Activated T-cell treated with anti-CD3 and anti-CD28 coated beads, Interleukin-2, amount 50 U/mL, for 48 hours (primary cell): ENCODE data around the gene SYNGR3.

ENCODE experiments used
- DNase-seq, 2 experiments: peaks; one replicate each; pipeline ENCODE4 v3.0.0-alpha.2; 2020

The SYNGR3 gene

DNA sequence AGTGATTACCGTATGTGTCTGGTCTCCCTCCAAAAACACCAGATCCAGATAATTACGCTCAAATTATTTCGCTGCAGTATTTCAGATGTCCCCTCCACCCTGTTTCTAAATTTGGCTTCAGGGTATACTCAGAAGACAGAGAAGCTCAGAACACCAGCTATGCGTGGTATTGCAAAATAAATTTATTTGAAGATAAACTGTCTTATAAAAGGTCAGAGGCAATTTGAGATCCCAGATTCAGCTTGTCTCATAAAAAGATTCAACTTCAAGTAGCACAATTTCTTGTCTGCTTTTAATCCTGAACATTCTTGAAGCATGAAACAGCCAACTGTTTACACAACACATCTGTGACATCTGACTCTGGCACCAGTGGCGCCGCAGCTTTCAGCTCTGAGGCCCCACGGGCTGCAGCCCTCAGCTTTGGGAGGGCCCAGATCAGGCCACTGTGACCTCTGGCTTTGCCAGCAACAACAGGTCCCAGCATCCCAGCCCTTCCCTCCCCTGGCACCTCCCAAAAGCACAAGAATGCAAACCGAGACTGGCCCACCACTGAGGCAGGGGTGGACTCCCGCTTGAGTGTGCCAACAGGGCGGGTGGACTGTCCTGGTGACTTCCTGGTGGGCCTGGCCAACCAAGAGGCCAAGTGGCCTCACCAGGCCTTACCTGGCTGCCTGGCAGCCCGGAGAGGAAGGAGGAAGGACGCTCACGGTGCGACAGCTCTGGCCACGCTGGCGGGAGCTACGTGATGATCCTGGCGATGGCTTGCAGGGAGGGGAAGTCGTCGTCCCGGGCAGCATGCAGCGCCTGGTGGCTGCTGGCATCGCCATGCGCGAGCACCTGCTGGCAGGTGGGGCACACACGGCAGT lies 8.0 kb downstream of the SYNGR3 start:
- DNase-seq: no peak

DNA sequence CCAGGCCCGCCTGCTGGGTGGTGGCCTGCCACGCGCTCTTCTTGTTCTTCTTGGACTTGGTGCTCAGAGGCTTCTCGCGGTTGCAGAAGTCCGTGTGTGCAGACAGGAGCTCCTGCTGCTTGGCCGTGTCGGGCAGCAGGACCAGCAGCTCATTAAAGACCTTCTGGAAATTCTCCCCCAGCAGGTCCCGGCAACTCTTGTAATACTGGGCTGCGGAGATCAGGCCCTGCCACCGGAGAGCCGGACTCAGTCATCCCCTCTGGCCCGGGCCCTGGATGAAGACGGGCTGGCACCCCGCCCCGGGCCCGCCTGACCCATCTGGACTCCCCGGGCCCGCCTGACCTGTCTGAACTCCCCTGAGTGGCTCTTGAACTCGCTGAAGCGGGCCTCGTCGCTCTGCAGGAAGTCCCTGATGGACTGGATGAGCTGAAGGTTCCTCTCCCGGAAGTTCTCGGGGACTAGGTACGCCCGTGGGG lies 8.6 kb downstream of the SYNGR3 start:
- DNase-seq: no peak

DNA sequence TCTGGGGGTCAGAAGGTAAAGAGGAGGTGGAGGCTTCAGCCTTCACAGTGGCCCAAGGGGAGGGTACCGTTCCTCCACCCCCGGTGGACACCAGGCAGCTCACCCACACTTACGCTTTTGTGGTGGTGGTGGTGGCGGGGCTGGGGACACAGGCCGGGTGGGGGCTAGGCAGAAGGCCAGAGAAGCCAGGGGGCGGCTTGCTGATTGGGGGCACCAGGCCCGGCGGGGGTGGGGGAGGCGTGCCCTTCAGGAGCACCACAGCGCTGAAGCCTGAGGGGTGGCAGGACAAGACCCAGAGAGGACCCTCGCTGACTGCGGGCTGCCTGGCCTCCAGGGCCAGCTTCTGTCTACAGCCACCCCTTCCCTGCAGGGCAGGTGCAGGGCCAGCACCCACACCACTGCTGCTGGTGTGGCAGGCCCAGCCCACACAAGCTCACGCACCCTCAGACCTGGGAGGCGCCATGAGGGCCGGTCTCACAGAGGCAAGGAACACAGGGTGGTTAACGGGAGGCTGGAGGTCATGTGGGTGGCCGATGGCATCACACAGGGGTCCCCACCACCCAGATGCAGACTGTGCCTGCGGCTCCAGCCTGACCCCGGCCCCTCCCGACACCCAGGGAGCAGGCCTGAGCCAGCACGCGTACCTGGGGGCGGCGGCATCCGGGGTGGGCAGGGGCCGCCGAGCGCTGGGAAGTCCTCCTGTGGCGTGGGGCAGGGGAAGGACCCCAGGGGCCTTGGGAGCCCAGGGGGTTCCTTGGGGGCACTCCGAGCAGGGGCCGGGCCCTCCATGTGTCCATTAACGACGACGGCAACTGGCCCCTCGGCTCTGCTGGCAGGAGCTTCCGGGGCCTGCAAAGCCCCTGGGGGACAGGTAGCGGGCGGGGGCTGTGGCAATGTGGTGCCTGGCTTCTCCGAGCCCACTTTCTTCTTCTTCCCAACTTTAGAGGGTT lies 9.4 kb downstream of the SYNGR3 start:
- no peak for DNase-seq

DNA sequence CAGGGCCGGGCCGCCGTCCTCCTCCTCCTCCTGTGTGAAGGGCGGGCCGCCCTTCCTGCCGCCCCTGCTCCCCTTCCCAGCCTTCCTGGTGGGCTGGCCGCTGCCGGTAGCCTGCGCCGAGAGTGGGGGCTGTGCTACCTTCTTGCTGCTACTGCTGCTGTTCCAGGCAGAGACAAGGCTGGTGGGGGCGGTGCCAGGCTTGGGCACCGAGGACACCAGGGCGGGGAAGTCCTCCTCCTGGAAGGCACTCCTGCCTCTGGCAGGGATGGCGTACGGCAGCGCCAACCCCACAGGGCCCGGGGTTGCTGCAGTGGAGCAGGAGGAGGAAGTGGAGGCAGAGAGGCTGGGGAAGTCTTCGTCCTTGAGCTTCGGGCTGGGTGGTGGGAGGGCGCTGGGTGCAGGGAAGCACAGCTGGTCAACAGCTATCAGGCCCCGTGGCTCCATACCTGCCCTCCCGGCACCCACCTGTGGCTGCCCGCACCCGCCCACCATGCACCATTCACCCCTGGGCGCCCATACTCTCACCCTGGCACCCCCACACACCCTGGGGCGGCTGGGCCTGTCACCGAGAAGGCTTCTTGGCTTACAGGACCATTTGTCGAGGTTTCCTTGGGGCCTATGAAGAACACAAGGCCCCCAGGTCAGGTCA lies 10.2 kb downstream of the SYNGR3 start:
- no peak for DNase-seq

DNA sequence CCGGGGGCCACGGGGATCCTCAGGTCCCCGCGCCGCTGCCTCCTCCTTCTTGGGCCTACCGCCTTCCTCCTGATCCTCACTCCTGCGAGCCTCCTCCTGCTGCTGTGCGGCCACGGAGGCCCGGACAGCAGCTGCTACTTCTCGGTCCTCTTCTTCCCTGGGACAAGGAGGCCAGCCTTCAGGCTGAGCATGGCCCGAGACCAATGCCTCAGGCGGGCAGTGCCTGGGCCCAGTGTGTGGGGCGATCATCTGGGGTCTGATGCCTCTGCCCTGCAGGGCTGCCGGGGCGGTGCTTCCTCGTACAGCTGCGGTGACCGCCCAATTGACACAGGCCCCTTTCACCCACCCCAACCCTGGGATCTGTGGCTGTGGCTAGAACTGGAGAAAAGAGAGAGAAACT lies 11.3 kb downstream of the SYNGR3 start:
- no peak for DNase-seq

GRCh38 chr16:2001456-2002355 lies 11.9 kb downstream of the SYNGR3 start:
- DNase-seq: no peak

- DNase-seq: no peak
Observed at GRCh38 chr16:2002406-2003230, 12.8 kb downstream of the SYNGR3 start.

DNA sequence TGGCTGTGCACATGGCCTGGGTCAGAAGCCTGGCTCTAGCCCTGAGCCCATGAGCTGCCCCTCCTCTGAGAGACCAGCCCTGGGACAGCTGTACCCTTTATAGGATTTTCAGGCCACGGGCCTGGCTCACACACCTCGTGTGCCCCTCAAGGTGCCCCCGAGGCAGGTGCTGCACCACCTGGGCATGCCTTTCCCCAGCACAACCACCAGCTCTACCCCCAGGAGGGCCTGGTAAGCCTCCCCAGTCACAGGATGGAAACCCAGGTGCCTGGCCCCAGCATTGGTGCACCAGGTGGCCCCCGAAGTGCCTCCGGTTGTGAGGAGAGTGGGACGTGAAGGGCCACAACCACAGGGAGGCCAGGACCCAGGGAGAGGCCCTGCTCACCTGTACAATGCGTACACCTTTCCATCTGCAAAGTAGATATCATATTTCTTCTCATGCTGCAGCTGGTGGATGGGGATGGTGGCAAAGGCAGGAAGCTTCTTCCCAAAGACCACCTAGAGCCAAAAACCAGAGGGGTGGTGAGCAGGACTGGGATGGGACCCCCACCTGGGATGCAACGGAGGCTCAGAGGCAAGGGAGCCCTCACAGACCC lies 13.6 kb downstream of the SYNGR3 start:
- DNase-seq: no peak

GRCh38 chr16:2003827-2004641 lies 14.3 kb downstream of the SYNGR3 start:
- peak; percentile 95 to 96 for DNase-seq

DNA sequence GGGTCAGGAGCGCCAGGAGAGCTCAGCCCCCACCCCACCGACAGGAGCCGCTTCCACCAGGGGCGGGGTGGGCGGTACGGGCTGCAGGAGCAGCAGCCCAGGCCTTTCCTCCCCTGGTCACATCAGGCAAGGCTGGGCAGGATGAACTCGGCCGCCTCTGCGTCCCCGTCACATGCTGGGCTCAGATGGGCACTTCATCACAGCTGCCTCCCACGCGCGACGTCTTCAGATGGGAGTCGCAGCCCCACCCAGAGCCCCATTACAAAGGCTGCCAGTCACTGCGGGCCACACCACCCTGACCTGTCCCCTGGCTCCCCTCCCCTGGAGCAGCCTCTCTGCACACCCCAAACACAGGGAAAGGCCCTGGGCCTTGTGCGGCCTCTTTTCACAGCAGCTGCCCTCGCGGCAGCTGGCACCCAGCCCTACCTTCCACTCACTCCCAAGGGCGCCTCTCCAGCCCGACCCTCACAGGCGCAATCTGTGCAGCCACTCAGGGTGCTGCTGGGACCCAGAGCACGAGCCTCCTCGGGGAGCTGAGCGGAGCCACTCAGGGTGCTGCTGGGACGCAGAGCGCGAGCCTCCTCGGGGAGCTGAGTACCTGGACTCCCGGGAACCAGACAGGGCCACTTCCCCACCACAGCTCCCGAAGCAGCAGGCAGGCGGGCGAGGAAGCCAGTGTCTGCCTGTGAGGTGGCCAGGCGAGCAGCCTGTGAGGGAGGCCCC lies 15.2 kb downstream of the SYNGR3 start:
- no peak for DNase-seq

DNA sequence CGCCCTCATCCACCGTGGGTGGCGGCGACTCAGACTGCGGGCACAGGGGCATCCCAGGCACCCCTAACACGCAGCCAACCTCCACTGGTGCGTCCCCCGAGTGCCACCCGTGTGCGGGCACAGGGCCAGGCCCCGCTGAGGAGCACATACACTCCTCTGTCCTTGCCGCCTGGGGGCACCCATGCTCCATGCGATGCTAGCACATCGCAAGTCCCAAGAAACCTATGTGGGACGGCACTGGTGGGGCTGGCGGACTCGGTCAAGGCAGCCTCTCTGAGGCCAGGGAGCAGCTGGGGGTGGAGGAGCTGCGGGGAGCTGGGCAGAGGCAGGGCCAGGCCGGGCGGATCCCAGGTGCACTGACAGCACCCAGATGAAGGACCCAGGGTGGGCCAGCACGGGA lies 15.9 kb downstream of the SYNGR3 start:
- DNase-seq: no peak

GRCh38 chr16:2006317-2006716 lies 16.5 kb downstream of the SYNGR3 start:
- no peak for DNase-seq

DNA sequence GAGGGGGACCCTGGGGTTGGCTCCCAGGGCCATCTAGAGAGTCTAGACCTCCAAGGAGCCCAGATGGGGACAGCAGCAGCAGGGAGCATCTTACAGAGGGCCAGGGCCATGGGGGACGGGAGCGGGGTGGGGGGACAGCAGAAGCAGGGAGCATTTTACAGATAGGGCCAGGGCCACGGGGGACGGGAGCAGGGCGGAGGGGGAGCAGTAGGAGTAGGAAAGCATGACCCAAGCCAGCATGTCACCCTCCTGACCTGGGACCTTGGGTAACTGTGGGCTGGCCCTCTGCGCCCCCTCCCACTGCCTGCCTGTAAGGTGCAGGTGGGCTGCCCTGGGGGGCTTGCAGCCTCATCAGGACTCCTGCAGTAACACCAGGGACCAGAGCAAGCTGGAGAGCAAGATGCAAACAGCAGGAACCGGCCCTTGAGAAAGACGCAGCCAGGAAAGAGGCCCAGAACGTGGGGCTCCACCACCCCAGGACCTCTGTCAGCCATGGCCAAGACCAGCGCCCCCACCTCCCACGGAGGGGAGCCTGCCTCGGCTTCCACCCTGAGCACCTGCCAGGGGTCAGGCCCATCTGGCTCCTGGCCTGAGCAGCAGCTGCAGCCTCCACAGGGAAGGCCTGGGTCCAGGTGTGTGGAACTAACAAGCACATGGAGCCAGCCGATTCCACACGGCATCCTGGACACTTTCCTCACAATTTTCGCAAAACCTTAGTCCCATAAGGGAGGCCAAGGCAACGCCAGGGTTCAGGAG lies 17.5 kb downstream of the SYNGR3 start:
- DNase-seq: no peak

- DNase-seq: peak; percentile 50 to 57
Observed at GRCh38 chr16:2008009-2008526, 18.3 kb downstream of the SYNGR3 start.

GRCh38 chr16:2008631-2009163 lies 18.9 kb downstream of the SYNGR3 start:
- DNase-seq: peak; percentile 67 to 69

GRCh38 chr16:2009164-2009711 lies 19.5 kb downstream of the SYNGR3 start:
- peak in 1 of 2 experiments; percentile 57 for DNase-seq

GRCh38 chr16:2009791-2010510 lies 20.2 kb downstream of the SYNGR3 start, which contains the start of gene ZNF598:
ZNF598 (minus strand) TSS chr16:2009821.
- peak; percentile 83 to 86 for DNase-seq
